DND-41 (cell line): ENCODE data around the gene ZBTB42.

ENCODE experiments used
- EZH2 ChIP-seq: IDR thresholded peaks from 3 replicates; pipeline ENCODE4 v1.6.1; 2012; ENCODE audit warnings: borderline replicate concordance, low read depth, mild to moderate bottlenecking, moderate library complexity, low read length, inconsistent platforms; ENCODE audit not compliant: severe bottlenecking
- TF ChIP-seq, protein P1 (sequence below): IDR thresholded peaks from 2 replicates; pipeline ENCODE4 v1.5.1; 2012; ENCODE audit warnings: borderline replicate concordance, low read length, moderate library complexity, mild to moderate bottlenecking; ENCODE audit not compliant: poor library complexity, severe bottlenecking; ENCODE audit errors: extremely low read depth

DNA sequence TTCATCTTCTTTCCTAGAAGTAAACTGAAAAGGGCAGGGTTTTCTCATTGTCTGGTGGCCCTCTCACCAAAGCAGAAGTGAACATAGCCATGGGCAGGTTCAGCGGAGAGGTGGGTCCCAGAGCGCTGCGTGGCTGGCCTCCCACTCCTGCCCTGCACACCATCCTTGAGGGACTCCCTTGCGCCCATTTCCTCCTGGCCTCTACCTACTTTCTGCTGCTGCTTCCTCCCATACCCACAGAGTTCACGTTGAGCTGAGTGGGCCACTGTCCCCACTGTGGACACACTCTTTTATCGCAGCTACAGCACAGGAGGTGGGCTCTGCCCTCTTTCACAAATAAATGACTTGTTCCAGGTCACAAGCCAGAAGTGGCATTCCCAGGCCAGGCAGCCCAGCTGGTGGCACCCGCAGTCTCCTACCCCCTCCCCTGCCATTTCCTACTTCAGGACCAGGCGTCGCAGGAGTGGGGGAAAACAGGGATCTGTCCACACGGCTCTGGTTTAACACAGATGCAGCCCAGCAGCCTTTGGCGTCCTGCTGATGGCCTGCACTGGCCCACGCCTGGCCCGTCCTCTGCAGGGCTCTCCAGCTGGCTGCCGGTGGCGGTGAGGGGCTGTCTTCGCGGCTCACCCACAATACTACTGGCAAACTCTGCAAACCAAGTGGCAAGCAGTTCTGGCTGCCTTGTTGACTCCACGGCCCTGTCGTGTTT is 43.1 kb upstream of the ZBTB42 start:
- TF ChIP-seq, protein P1, sequence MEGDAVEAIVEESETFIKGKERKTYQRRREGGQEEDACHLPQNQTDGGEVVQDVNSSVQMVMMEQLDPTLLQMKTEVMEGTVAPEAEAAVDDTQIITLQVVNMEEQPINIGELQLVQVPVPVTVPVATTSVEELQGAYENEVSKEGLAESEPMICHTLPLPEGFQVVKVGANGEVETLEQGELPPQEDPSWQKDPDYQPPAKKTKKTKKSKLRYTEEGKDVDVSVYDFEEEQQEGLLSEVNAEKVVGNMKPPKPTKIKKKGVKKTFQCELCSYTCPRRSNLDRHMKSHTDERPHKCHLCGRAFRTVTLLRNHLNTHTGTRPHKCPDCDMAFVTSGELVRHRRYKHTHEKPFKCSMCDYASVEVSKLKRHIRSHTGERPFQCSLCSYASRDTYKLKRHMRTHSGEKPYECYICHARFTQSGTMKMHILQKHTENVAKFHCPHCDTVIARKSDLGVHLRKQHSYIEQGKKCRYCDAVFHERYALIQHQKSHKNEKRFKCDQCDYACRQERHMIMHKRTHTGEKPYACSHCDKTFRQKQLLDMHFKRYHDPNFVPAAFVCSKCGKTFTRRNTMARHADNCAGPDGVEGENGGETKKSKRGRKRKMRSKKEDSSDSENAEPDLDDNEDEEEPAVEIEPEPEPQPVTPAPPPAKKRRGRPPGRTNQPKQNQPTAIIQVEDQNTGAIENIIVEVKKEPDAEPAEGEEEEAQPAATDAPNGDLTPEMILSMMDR: no peak
- TF ChIP-seq EZH2: no peak
